Astrocyte of the spinal cord (primary cell): Measurements from ENCODE around the gene ZFAND3.

Experiments used
- DNase-seq: peaks from one replicate; pipeline ENCODE4 v3.0.0; 2011; ENCODE audit warnings: low read depth, low spot score
- H3K4me3 ChIP-seq: 2 replicates; pipeline ENCODE4 v1.5.1; 2011; ENCODE audit warnings: low read depth, mild to moderate bottlenecking, low read length, moderate library complexity
- CTCF ChIP-seq: IDR thresholded peaks from 2 replicates; pipeline ENCODE4 v1.5.1; 2012; ENCODE audit warnings: low read depth, mild to moderate bottlenecking, low read length, inconsistent platforms
- in situ Hi-C: cut with HindIII; loops from 2 replicates; pipeline ENCODE4 v1.10.0; 2017; ENCODE audit warnings: low sequenced_read_pairs

Gene ZFAND3

GRCh38 chr6:38107073-38107472 lies 287.5 kb downstream of the ZFAND3 start:
- no peak for TF ChIP-seq CTCF
- H3K4me3 ChIP-seq, result no peak overlapping the region
- in situ Hi-C loops, result no loop called here
- no peak for DNase-seq

- no peak for DNase-seq
- no peak for TF ChIP-seq CTCF
- no peak overlapping the region for H3K4me3 ChIP-seq
- in situ Hi-C loops, result no loop called here
Measured at GRCh38 chr6:38110481-38110971, 291.0 kb downstream of the ZFAND3 start.

- in situ Hi-C loops, result no loop called here
- no peak overlapping the region for H3K4me3 ChIP-seq
- TF ChIP-seq CTCF, result no peak
- no peak for DNase-seq
Measured at GRCh38 chr6:38112181-38112580, 292.7 kb downstream of the ZFAND3 start.

DNA sequence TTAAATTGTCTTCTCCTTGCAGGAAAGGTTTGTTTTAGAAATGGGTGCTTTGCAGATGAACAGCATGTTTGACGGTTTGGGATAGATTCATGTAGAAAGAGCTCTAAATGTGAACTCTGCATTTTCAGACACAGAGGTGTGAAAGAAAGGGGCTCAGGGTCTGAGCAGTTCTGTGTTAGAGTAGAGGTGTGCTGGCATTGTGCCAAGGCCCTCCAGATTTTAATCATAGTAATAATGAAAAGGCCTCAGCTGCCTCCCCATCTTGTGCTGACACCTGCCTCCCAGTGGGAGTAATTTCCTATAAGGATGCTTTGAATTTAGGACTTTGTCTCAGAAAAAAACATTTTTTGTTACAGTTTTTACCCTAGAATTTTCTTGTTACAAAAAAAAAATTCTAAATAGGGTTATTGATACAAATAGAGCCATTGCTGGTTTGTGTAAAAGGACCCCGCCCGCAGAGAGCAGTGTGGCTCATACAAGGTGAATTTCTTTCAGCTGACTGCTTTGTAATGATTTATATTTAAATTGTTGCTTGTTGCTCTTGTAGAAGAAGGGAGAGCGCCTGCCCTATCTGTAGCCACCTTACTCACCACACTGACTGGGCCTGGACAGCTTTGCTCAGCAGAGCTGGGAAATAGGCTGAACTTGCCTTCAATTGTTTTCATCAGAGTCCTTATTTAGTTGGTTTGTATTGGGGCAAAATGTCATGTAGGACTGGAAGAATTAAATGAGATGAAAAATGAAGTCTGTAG lies 294.5 kb downstream of the ZFAND3 start:
- DNase-seq, result no peak
- no peak overlapping the region for H3K4me3 ChIP-seq
- in situ Hi-C loops, result no loop called here
- no peak for TF ChIP-seq CTCF

DNA sequence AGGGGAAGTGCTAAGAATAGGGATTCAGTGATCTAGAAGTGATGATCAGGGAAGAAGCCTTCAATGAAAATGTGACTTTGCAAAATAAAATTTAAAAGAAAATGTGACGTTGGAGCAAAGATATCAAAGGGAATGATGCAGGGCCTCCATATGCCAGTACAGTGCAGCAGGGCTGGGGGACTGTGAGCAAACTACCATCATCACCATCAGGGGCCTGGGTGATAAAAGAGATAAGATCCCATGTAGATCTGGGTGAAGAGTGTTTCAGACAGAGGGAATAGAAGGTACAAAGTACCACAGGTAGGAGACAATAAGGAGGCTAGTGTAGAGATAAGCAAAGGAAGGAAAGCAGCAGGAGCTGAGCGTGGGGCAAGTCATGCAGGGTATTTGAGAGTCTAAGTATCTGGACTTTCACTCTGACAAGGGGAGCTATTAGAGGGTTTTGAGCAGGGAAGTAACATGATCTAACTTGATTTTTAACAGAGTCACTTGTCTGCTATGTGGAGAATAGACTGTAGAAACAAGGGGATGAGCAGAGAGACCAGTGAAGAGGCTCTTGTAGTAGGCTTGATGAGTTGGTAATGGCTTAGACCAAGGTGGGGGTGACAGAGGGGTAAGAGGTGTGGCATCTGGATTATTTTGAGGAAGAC lies 295.6 kb downstream of the ZFAND3 start:
- H3K4me3 ChIP-seq, result no peak overlapping the region
- no peak for DNase-seq
- TF ChIP-seq CTCF, result no peak
- in situ Hi-C loops, result no loop called here

DNA sequence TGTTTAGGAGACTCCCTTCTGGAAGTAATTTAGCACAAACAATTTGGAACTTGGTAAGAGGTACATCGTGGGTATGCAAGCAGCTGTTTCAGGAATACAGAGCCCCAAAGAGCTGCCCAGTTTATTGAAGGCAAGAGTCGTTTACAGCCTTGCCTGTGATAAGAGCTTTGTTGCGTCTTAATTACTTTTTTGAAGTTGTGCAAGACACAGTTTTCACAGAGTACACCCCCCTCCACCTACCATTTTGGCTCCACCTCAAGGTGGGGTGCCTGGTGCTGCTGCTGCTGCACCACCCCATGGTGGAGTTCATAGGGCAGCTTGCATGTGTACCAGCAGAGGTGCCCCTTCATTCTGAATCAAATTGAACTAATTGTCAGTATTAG lies 296.1 kb downstream of the ZFAND3 start:
- no peak for DNase-seq
- no peak overlapping the region for H3K4me3 ChIP-seq
- no peak for TF ChIP-seq CTCF
- in situ Hi-C loops, result no loop called here
